HepG2 (cell line): Measurements from ENCODE around the gene CCDC69. TPM values are rescaled to one million over a fixed set of nuclear protein-coding genes. Genes with fewer than 3 reads are reported as not detected.
A peak's percentile ranks its signal among the peaks of the same experiment; 100 is the strongest.

Experiments
- HCFC1 ChIP-seq: fragments of 150-350 bp; IDR thresholded peaks from 2 replicates; pipeline ENCODE4 v1.6.1; 2014; ENCODE audit warnings: low read depth, low read length
- MAFK ChIP-seq, 2 experiments: IDR thresholded peaks in 1 of 2; conservative IDR thresholded peaks in 1 of 2; 2 replicates each; pipeline ENCODE4 v1.6.1; 2011; ENCODE audit warnings: improper control_type of control experiment in 2 of 2, low read length in 2 of 2
- MEIS2 ChIP-seq: sonication (generic); formaldehyde crosslinking; IDR thresholded peaks from 2 replicates; pipeline ENCODE4 v1.9.0; 2021; ENCODE audit warnings: mild to moderate bottlenecking, missing genetic modification reagents
- WIZ ChIP-seq: sonication (generic); formaldehyde crosslinking; IDR thresholded peaks from 2 replicates; pipeline ENCODE4 v1.5.1; 2020; ENCODE audit warnings: mild to moderate bottlenecking, missing genetic modification reagents
- ZBTB4 ChIP-seq: sonication (generic); formaldehyde crosslinking; IDR thresholded peaks from 2 replicates; pipeline ENCODE4 v1.4.0; 2020; ENCODE audit warnings: missing genetic modification reagents, mild to moderate bottlenecking, borderline replicate concordance
- ZBTB40 ChIP-seq, 2 experiments: fragments of 450-650 bp in 1 of 2; sonication (generic) in 1 of 2; formaldehyde crosslinking in 1 of 2; IDR thresholded peaks; 2 replicates each; pipeline versions ENCODE4 v1.6.1 to v1.8.0; 2016 to 2022; ENCODE audit warnings: antibody characterized with exemption in 1 of 2, mild to moderate bottlenecking in 1 of 2, missing genetic modification reagents in 1 of 2
- ZNF616 ChIP-seq: sonication (generic); formaldehyde crosslinking; IDR thresholded peaks from 2 replicates; pipeline ENCODE4 v1.5.0; 2020; ENCODE audit warnings: low read depth, mild to moderate bottlenecking, missing genetic modification reagents
- polyA plus RNA-seq, 8 experiments: library from polyadenylated mRNA; depleted of rRNA in 3 of 8; stranded (reverse) in 7 of 8; unstranded in 1 of 8; fragments of >200 nt; fragmentation: Illumina TruSeq in 4 of 8; extraction: Trizol in 4 of 8; gene quantifications; 2 replicates each; pipeline versions ENCODE4 v1.2.1 to v1.2.3, GENCODE V29; 2011 to 2016; ENCODE audit warnings: low read depth in 4 of 8, missing spikeins in 1 of 8, mixed read lengths in 1 of 8; ENCODE audit not compliant: insufficient read depth in 1 of 8
- total RNA-seq, 5 experiments: library from RNA; depleted of rRNA; stranded (reverse); fragments of >200 nt; fragmentation: Illumina TruSeq; extraction: Trizol; gene quantifications; 2 replicates each; pipeline ENCODE4 v1.2.3, GENCODE V29; 2016; ENCODE audit warnings: low read depth in 1 of 5
- TF ChIP-seq, protein P1 (sequence below): sonication (generic); formaldehyde crosslinking; IDR thresholded peaks from 2 replicates; pipeline ENCODE4 v1.8.1; 2023; ENCODE audit warnings: missing genetic modification reagents, mild to moderate bottlenecking, borderline replicate concordance
- TF ChIP-seq, protein P2 (sequence below): sonication (generic); formaldehyde crosslinking; IDR thresholded peaks from 2 replicates; pipeline ENCODE4 v1.8.1; 2023; ENCODE audit warnings: mild to moderate bottlenecking, moderate library complexity, missing genetic modification reagents
- TF ChIP-seq, protein P3 (sequence below): IDR thresholded peaks from 2 replicates; pipeline ENCODE4 v1.6.1; 2016; ENCODE audit warnings: mild to moderate bottlenecking, missing biosample characterization, missing genetic modification reagents
- TF ChIP-seq, protein P4 (sequence below): IDR thresholded peaks from 2 replicates; pipeline ENCODE4 v1.6.1; 2016; ENCODE audit warnings: missing genetic modification reagents, missing compliant biosample characterization

CCDC69 gene
- total and polyA plus RNA-seq, 2 of the 13 experiments (the other 11 are each of a cell fraction or from before 2014, with no cell fraction given), result 12.2 to 45.2 TPM

DNA sequence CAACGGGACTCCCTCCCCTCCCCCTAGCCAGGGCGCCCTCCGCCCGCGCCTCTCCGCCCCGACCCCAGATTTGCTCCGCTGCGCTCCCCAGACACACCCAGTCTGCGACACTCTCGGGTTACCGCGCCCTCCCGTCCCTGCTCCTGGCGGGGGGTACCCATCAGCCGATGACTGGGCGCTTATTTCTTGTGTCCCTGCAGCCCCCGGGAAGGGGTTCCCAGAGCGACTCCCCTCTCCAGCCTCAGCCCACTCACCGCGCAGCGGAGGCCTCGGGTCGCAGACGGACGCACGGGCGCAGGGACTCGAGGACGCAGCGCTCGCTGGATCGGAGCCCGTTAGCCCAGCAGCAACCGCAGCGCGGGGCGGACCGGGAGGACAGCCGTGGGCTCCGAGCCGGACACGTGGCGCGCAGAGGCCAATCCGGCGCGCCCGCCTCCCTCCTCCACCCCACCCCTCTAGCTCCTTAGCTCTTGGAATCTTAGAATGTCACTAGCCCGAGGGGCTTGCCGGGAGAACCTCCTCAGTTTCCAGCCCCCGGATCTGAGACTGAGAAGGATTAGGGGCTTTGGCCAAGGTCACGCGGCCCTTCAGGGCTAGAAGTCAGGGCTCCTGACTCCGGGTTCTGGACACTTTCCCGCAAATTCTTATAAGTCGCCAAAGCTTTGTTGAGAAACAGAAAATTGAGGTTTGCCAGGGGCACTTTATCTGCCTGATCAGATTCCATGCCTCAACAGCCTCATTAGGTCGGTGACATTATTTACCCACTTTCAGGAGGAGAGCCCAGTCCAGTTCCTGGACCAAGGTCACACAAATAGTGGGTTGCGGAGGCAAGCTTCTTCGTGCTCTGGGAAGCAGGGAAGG lies 66.2 kb downstream of the CCDC69 start, which contains the start of gene ANXA6 (continued):
- TF ChIP-seq ZBTB40 (IDR thresholded peaks at IDR 0.05) (no peak), ZBTB40 (CRISPR knock-in tag; IDR thresholded peaks at IDR 0.05) (no peak), MEIS2 (peak; percentile 58; the same call in 1 of the 2 replicates), HCFC1 (no peak), ZBTB4 (CRISPR knock-in tag) (no peak; the same call in 1 of the 2 replicates), MAFK (conservative IDR thresholded peaks at IDR 0.05 in 1 of 2, IDR thresholded peaks at IDR 0.05 in 1 of 2; ENCODE audit: low read length in 2 of 2) (no peak), WIZ (0 out of 2 replicates have a peak, but pooled peaks have one; percentile 68), ZNF616 (CRISPR knock-in tag) (0 out of 2 replicates have a peak, but pooled peaks have one; percentile 29)
- TF ChIP-seq, protein P1, sequence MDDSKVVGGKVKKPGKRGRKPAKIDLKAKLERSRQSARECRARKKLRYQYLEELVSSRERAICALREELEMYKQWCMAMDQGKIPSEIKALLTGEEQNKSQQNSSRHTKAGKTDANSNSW (CRISPR knock-in tag), result 0 out of 2 replicates have a peak, but pooled peaks have one; percentile 37
- TF ChIP-seq, protein P2, sequence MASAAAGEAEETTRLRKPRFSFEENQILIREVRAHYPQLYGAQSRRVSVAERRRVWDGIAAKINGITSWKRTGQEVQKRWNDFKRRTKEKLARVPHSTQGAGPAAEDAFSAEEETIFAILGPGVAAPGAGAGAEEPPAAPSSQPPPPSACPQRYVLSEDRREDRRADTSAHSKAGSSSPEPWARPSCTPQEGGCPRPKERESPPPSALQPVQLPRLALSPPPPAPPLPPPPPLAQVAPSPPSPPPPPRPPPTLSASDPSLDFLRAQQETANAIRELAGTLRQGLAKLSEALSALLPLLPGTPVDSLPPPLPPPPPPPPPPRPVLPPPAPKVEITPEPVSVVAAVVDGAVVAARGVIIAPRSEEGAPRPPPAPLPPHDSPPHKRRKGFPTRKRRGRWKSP (CRISPR knock-in tag), result 0 out of 2 replicates have a peak, but pooled peaks have one; percentile 45
- TF ChIP-seq, protein P3, sequence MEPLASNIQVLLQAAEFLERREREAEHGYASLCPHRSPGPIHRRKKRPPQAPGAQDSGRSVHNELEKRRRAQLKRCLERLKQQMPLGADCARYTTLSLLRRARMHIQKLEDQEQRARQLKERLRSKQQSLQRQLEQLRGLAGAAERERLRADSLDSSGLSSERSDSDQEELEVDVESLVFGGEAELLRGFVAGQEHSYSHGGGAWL (CRISPR knock-in tag), result no peak; the same call in 1 of the 2 replicates
- TF ChIP-seq, protein P4, sequence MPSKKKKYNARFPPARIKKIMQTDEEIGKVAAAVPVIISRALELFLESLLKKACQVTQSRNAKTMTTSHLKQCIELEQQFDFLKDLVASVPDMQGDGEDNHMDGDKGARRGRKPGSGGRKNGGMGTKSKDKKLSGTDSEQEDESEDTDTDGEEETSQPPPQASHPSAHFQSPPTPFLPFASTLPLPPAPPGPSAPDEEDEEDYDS, result peak; percentile 36; the same call in 1 of the 2 replicates
